Stimulated activated naive CD8-positive, alpha-beta T cell treated with anti-CD3 and anti-CD28 coated beads, Interleukin-15, Interleukin-2, amounts not matched to agents 100 ng/mL and 50 ng/mL, for 24 hours (primary cell): ENCODE results near the gene FABP1.

ENCODE experiments used
- H3K27ac Mint-ChIP-seq: one replicate; pipeline ENCODE4 v1.8.0; 2021; ENCODE audit warnings: mild to moderate bottlenecking, mixed read lengths
- H3K27me3 Mint-ChIP-seq: one replicate; pipeline ENCODE4 v1.8.0; 2021; ENCODE audit warnings: mixed read lengths
- H3K36me3 Mint-ChIP-seq: one replicate; pipeline ENCODE4 v1.8.0; 2021; ENCODE audit warnings: low read depth, mixed read lengths
- H3K4me1 Mint-ChIP-seq: one replicate; pipeline ENCODE4 v1.8.0; 2021; ENCODE audit warnings: low read depth, mixed read lengths
- H3K4me3 Mint-ChIP-seq: one replicate; pipeline ENCODE4 v1.8.0; 2021; ENCODE audit warnings: mild to moderate bottlenecking, mixed read lengths
- H3K9me3 Mint-ChIP-seq: one replicate; pipeline ENCODE4 v1.8.0; 2021; ENCODE audit warnings: mixed read lengths

FABP1 gene

DNA sequence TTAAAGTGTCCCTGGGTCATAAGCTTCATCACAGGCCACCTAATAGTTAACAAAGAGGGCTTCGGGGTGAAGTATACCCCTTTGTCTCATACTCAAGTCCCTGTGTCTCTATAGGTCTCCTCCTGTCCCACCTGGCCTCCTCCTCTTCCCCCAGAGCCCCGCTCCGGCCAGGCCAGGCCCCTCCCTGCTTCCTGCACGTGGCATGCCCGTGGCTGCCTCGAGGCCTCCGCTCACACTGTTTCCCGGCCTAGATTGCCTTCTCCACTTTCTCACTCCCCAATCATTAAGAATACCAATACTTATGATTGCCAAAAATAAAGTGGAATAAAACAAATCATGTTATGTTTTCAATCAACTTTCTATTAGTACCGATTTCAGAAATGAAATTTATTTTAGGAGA is 41.5 kb downstream of the FABP1 start:
- Mint-ChIP-seq H3K27me3 (no peaks in the 10 kb centered on the region), H3K27ac (no peak overlapping the region), H3K36me3 (no peaks in the 10 kb centered on the region), H3K4me3 (no peak overlapping the region), H3K9me3 (no peaks in the 10 kb centered on the region), H3K4me1 (peaks cover 17% of the 10 kb centered on the region)

- H3K36me3 Mint-ChIP-seq: no peaks in the 10 kb centered on the region
- no peak overlapping the region for H3K4me3 Mint-ChIP-seq
- H3K27me3 Mint-ChIP-seq: no peaks in the 10 kb centered on the region
- no peak overlapping the region for H3K27ac Mint-ChIP-seq
- H3K9me3 Mint-ChIP-seq: no peaks in the 10 kb centered on the region
- H3K4me1 Mint-ChIP-seq: peaks cover 9% of the 10 kb centered on the region
Measured at GRCh38 chr2:88085602-88086001, 42.3 kb downstream of the FABP1 start.

GRCh38 chr2:88085099-88085498 is 42.8 kb downstream of the FABP1 start:
- H3K27ac Mint-ChIP-seq: no peak overlapping the region
- no peaks in the 10 kb centered on the region for H3K27me3 Mint-ChIP-seq
- no peak overlapping the region for H3K4me3 Mint-ChIP-seq
- no peaks in the 10 kb centered on the region for H3K36me3 Mint-ChIP-seq
- peaks cover 4% of the 10 kb centered on the region for H3K4me1 Mint-ChIP-seq
- no peaks in the 10 kb centered on the region for H3K9me3 Mint-ChIP-seq

DNA sequence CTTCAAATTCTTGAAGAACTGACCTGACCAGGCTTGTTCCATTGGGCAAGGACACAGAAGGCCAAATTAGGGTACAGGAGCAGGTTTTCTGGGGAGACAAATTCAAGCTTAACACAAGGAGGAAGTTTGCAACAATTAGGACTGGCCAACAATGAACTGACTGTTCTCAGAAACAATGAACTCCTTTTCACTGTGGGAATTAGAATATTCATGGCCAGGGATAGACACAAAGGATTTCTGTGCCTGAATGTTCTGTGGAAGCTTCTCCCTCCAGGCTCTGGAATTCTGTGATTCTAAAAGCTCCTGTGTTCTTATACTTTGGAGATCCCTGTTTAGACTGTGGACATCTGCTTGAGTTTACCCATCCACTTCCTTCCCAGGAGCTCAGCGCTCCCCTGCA is 45.1 kb downstream of the FABP1 start:
- Mint-ChIP-seq H3K4me1 (no peaks in the 10 kb centered on the region), H3K27ac (no peak overlapping the region), H3K36me3 (no peaks in the 10 kb centered on the region), H3K9me3 (no peaks in the 10 kb centered on the region), H3K27me3 (no peaks in the 10 kb centered on the region), H3K4me3 (no peak overlapping the region)

DNA sequence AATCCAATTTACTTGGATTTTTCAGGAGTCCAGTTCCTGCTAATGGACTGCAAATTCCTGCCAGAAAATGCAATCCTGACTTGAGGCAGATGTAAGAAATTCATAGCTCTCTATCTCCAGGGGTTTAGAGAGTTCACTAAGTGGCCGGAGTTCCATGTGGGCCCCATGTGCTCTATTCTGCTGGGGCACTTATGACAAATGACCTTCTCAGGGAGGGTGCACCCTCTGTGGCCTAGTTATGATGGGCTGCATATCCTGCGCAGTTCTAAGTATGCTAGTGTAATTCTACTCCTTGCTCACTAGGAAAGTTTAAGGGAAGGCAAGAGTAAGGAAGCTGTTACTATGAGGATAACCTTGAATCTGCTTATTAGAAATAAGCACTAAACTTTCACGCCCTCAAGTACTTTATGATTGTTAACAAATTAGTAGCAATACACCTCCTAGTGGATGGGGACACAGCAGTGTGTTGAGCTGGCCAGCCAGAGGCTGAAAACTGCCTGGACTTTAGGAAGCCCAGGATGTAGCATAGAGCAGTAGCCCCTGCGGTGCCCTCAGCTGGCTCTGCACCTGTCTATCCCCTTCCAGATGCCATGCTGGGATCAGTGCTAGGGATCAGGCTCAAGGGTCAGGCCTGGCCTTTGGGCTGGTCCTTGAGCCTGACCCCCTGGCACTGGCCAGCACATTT is 45.8 kb downstream of the FABP1 start:
- Mint-ChIP-seq H3K27me3 (no peaks in the 10 kb centered on the region), H3K27ac (no peak overlapping the region), H3K4me1 (no peaks in the 10 kb centered on the region), H3K4me3 (no peak overlapping the region), H3K36me3 (no peaks in the 10 kb centered on the region), H3K9me3 (no peaks in the 10 kb centered on the region)

DNA sequence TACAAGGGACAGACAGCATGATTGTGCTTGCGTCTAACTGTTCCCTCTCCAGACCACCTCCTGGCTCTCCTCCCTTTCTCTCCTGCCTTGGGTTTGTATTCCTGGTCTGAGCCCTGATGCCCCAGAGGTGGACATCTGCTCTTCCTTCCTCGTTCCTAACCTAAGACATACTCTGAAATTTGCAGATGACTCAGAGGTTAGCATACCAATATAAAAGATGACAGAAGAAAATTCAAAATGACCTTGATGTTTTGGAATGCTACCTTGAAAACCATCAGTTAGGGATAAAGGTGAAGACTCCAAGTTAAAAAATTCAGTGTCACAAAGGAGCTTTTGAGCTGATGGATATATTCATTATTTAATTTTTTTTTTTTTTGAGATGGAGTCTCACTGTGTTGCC is 47.3 kb downstream of the FABP1 start:
- Mint-ChIP-seq H3K9me3 (no peaks in the 10 kb centered on the region), H3K36me3 (no peaks in the 10 kb centered on the region), H3K4me1 (no peaks in the 10 kb centered on the region), H3K27me3 (no peaks in the 10 kb centered on the region), H3K27ac (no peak overlapping the region), H3K4me3 (no peak overlapping the region)

DNA sequence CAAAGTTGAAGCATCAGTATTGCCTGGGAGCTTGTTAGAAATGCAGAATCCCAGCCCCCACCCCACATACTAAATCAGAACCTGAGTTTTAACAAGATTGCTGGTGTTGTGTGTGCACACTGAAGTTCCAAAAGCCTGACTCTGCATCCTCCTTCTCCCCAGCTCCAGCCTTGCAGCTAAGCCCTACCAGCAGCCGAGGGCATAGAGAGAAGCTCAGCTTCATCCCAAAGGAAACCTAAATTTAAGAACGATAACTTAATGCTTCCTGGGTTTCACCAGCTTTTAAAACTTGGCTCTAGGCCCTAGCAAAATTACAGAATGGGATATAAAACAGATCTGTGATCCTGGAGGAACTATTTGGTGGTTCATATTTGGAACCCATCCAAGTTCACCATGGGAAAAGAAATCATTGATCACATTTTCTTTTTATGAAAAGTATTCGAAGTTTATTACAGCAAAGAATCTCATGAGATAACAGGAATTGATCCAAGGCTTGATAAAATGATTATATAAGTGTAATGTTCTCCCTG is 49.2 kb downstream of the FABP1 start:
- no peak overlapping the region for H3K4me3 Mint-ChIP-seq
- no peak overlapping the region for H3K27ac Mint-ChIP-seq
- no peaks in the 10 kb centered on the region for H3K4me1 Mint-ChIP-seq
- H3K9me3 Mint-ChIP-seq: no peaks in the 10 kb centered on the region
- no peaks in the 10 kb centered on the region for H3K36me3 Mint-ChIP-seq
- H3K27me3 Mint-ChIP-seq: no peaks in the 10 kb centered on the region

GRCh38 chr2:88077080-88077479 is 50.8 kb downstream of the FABP1 start:
- H3K4me1 Mint-ChIP-seq: no peaks in the 10 kb centered on the region

GRCh38 chr2:88074854-88075292 is 53.0 kb downstream of the FABP1 start:
- no peaks in the 10 kb centered on the region for H3K27me3 Mint-ChIP-seq
- no peak overlapping the region for H3K4me3 Mint-ChIP-seq
- H3K9me3 Mint-ChIP-seq: no peaks in the 10 kb centered on the region
- H3K27ac Mint-ChIP-seq: no peak overlapping the region
- no peaks in the 10 kb centered on the region for H3K36me3 Mint-ChIP-seq
- H3K4me1 Mint-ChIP-seq: no peaks in the 10 kb centered on the region

More at GRCh38 chr2:88077080-88077479, 50.8 kb downstream of the FABP1 start:
- no peak overlapping the region for H3K4me3 Mint-ChIP-seq
- no peaks in the 10 kb centered on the region for H3K36me3 Mint-ChIP-seq
- H3K27me3 Mint-ChIP-seq: no peaks in the 10 kb centered on the region
- H3K9me3 Mint-ChIP-seq: no peaks in the 10 kb centered on the region
- no peak overlapping the region for H3K27ac Mint-ChIP-seq

GRCh38 chr2:88074150-88074549 is 53.7 kb downstream of the FABP1 start:
- H3K27me3 Mint-ChIP-seq: no peaks in the 10 kb centered on the region
- H3K4me1 Mint-ChIP-seq: peaks cover 4% of the 10 kb centered on the region
- no peak overlapping the region for H3K4me3 Mint-ChIP-seq
- H3K36me3 Mint-ChIP-seq: no peaks in the 10 kb centered on the region
- no peak overlapping the region for H3K27ac Mint-ChIP-seq
- H3K9me3 Mint-ChIP-seq: no peaks in the 10 kb centered on the region
